T-helper 22 cell (primary cell): ENCODE data around the gene PRR22.
"Not testable (repeated sequence)": the region's sequence is repeated elsewhere in the genome, so short reads cannot be mapped to it uniquely, and the experiment has no call there.

ENCODE experiments used
- DNase-seq: peaks from one replicate; pipeline ENCODE4 v3.0.0-alpha.2; 2020; ENCODE audit warnings: low read depth

The PRR22 gene

GRCh38 chr19:5749505-5749904, 35.0 kb downstream of the PRR22 start:
- DNase-seq = no peak

GRCh38 chr19:5748920-5749319, 35.6 kb downstream of the PRR22 start:
- not testable (repeated sequence) for DNase-seq

- DNase-seq = not testable (repeated sequence)
These were observed 39.5 kb downstream of the PRR22 start for GRCh38 chr19:5744999-5745398.

- no peak for DNase-seq
These were observed 40.9 kb downstream of the PRR22 start for GRCh38 chr19:5743630-5744029.

GRCh38 chr19:5742051-5742450, 42.5 kb downstream of the PRR22 start:
- DNase-seq = no peak

- no peak for DNase-seq
These were observed 46.1 kb downstream of the PRR22 start for GRCh38 chr19:5738423-5738822.

GRCh38 chr19:5733172-5733571, 51.4 kb downstream of the PRR22 start:
- not testable (repeated sequence) for DNase-seq
